GM18858 (cell line): ENCODE measurements around the gene TEX14.
"Not testable (repeated sequence)": the region's sequence is repeated elsewhere in the genome, so short reads cannot be mapped to it uniquely, and the experiment has no call there.

ENCODE experiments used
- ATAC-seq: cut with Tn5 transposase; IDR thresholded peaks from one replicate; pipeline ENCODE4 v1.9.1; 2021; ENCODE audit not compliant: unreplicated experiment

Gene TEX14

DNA sequence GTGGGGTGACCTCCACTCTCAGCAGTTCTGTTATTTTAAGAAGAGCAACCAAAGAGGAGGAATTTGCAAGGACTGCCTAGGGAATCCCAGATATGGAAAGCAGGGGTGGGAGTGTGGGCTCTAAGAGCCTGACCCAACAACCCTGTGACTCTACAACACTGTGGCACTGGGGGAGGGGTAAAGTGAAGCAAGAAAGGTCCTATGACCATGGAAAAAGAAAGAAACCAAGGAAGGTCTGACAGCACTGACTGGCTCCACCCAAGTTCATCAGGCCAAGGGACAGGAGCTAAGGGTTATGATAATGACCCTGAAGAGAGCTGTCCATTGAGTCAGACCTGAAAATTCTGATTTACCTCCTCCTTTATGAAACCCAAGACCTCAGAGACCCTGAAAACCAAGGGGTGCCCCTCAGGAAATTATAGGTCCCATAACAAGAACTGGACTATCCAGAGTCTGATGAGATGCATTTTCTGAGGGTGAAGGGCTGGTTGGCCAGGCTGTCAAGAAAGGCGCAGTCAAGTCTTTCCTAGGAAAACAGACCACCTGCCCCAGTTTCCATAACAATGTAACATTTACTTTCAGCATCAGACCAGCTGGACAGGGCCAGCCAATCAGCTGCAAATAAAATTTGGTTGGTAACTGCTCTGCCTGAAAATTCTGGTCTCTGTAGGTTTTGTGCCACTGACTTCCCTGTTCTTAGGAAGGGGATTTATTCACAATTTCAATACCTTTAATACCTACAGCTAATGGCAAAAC is 123.6 kb downstream of the TEX14 start:
- ATAC-seq: no peak

GRCh38 chr17:58565389-58566311 is 126.2 kb downstream of the TEX14 start:
- no peak for ATAC-seq

- no peak for ATAC-seq
These were observed 126.9 kb downstream of the TEX14 start for GRCh38 chr17:58564971-58565370.

- ATAC-seq: no peak
These were observed 127.6 kb downstream of the TEX14 start for GRCh38 chr17:58564243-58564642.

DNA sequence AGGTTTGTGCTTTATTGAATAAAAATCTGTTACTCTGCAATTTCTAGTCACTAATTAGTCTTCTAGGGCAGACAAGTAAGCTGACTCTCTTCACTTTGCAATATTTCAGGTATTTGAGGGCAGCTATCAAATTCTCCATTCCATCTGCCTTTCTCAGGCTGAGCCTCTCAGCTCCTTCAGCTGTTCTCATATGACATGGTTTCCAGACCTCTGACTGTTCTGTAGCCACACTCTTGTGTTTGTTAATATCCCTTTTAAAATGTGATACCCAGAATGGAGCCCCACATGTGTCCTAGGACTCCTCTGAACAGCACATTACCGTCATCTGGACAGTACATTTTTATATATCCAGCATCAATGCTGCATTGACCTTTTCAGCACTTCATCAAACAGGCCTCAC is 131.3 kb downstream of the TEX14 start:
- no peak for ATAC-seq

DNA sequence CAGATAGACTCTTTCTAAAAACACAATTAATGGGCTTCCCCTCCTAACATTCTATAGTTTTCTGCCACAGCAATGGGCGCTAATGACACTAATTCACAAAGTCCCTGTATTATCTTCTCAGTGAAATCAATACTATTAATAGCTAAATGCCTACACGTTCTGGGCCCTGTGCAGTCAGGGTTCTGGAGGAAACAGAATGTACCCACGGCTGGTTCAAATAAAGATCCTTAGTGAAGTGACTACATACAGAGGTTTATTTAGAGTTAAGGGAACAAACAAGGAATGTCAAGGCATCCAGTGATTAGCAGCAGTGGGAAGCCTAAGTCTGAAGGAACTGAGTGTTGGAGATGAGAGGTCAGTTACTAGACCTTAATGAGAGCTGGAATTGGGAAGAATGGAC is 133.9 kb downstream of the TEX14 start:
- no peak for ATAC-seq

GRCh38 chr17:58556833-58557250 is 135.0 kb downstream of the TEX14 start:
- ATAC-seq: no peak

DNA sequence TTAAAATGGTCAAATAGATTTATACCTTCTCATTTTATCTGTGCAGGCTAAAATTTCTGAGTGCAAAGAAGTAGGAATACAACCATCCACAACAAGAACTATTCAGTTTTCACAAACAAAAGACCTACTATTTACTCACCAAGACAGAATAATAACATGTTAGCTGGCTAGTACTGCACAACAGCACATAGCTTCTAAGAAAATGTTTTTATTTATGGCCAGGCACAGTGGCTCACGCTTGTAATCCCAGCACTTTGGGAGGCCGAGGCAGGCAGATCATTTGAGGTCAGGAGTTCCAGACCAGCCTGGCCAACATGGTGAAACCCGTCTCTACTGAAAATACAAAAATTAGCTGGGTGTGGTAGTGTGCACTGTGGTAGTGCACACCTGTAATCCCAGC is 136.7 kb downstream of the TEX14 start:
- not testable (repeated sequence) for ATAC-seq

- no peak for ATAC-seq
These were observed 150.6 kb downstream of the TEX14 start for GRCh38 chr17:58541249-58541648.

DNA sequence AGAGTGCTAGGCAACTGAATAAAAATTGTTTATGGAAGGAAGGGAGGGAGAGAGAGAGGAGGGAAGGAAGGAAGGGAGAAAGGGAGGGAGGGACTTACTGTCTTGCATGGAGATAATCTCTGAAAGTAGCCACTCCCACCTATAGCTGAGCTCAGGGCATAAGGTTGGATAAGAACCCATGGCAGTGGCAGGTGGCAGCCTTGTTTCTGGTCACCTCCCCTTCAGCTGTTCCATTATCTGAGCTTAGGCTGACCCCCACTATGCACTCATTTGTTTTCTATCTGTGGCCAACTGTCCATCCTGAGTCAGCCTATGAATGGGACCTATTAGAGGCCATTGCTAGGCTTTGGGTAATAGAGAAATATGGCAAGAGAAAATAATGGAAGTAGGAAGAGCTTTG is 152.1 kb downstream of the TEX14 start:
- no peak for ATAC-seq

DNA sequence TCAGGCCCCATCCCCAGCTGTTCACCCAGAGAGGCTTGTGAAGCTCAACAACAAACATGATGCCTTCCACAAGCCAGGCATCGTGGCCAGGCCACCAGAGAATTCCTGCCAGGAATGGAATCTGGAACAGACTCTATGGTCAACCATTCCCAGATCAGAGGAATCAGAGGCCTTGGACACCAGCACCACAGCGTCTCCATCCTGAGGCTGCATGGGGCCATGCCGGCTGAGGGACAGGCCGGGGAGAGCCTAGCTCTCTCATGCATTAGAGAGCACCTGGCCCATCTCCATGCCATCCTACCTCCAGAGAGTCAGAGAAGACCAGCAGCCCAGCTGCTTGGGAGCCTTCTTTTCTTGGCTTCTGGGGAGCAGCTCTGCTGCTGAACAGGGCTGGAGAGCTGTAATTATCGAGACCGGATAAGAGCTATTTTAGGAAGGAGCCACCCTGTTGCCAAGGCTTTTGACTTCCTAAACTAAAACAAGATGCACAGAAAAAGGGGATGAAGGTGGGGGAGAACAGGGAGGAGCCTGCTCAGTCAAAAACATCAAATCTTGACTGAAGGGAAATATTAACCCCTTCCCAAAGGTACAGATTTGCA is 152.9 kb downstream of the TEX14 start:
- no peak for ATAC-seq

DNA sequence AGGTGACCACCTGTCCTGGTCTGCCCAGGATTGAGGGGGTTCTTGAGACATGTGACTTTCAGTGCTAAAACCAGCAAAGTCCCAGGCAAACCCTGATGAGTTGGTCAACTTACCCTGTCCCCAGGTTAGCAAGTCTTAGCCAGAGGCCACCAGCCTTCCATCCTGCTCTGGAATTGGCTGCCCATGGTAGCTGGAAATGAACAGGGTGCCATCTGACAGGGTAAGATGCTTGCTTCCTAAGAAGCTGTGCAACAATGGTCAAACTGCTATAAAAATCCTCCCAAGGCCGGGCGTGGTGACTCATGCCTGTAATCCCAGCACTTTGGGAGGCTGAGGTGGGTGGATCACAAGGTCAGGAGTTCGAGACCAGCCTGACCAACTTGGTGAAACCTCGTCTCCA is 154.6 kb downstream of the TEX14 start:
- ATAC-seq: no peak

GRCh38 chr17:58536542-58536941 is 155.3 kb downstream of the TEX14 start:
- ATAC-seq: no peak

GRCh38 chr17:58535431-58535830 is 156.4 kb downstream of the TEX14 start:
- ATAC-seq: no peak

GRCh38 chr17:58534901-58535421 is 156.9 kb downstream of the TEX14 start:
- ATAC-seq: no peak

- ATAC-seq: no peak
These were observed 157.5 kb downstream of the TEX14 start for GRCh38 chr17:58534331-58534730.

- no peak for ATAC-seq
These were observed 158.1 kb downstream of the TEX14 start for GRCh38 chr17:58533616-58534188.

GRCh38 chr17:58532555-58532951 is 159.3 kb downstream of the TEX14 start:
- ATAC-seq: no peak

DNA sequence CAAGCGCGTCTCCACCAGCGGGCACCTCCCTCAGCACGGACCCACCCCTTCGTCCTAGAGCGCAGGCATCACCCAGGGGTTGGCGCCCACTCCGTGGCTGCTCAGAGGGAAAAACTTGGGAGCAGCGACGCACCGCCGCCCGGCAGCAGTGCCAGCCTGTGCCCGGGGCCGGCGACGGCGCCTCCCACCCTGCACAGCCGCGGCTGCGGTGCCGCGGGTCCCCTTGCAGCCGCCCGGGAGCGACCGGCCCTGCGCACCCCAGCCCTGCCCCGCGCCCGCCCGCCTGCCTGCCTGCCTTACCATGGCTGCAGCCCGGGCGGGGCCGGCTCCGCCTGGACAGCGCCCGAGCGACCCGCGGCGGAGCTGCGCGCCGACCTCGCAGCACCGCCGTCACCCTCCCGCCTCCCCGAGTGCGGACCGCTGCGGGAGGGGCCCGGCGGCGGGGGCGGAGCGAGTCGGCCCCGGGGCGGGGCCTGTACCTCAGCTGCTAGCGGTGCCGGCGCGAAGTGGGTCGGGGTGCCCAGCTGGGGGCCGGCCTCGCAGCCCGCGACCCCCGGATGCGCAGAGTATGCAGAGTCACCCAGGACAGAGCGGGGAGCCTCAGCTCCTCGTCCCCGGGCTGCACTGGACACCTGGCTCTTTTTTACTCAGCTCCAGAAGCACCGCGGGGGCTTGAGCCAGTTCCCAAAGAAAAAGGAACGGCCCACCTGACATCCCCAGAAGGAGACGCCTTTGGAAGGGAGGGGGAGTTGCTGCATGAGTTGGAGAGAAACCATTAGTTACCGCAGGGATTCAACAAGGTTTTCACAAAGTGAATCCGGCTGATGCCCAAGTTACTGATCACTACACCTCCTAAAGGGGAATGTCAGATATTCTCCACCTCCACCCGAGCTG is 159.9 kb downstream of the TEX14 start:
- ATAC-seq: no peak

GRCh38 chr17:58531122-58531521 is 160.7 kb downstream of the TEX14 start:
- ATAC-seq: no peak
